ENCODE results near the gene PRSS48.

Gene PRSS48

GRCh38 chr4:151291485-151291884, 14.5 kb downstream of the PRSS48 start:
- no peak for TF ChIP-seq CTCF (IDR thresholded peaks at IDR 0.05; ENCODE audit: low read depth, low read length, missing control alignments)
- H3K4me3 ChIP-seq (ENCODE audit: low read depth, low read length) = no peak overlapping the region
- no peak for DNase-seq (ENCODE audit: low read depth)

- TF ChIP-seq CTCF (IDR thresholded peaks at IDR 0.05; ENCODE audit: low read depth, low read length, missing control alignments) = no peak
- DNase-seq (ENCODE audit: low read depth) = no peak
- no peak overlapping the region for H3K4me3 ChIP-seq (ENCODE audit: low read depth, low read length)
Observed at GRCh38 chr4:151292038-151292437, 15.1 kb downstream of the PRSS48 start.

- no peak for TF ChIP-seq CTCF (IDR thresholded peaks at IDR 0.05; ENCODE audit: low read depth, low read length, missing control alignments)
- DNase-seq (ENCODE audit: low read depth) = no peak
- H3K4me3 ChIP-seq (ENCODE audit: low read depth, low read length) = no peak overlapping the region
Observed at GRCh38 chr4:151294833-151295496, 18.0 kb downstream of the PRSS48 start.

GRCh38 chr4:151296227-151296626, 19.3 kb downstream of the PRSS48 start:
- no peak for TF ChIP-seq CTCF (IDR thresholded peaks at IDR 0.05; ENCODE audit: low read depth, low read length, missing control alignments)
- DNase-seq (ENCODE audit: low read depth) = no peak
- no peak overlapping the region for H3K4me3 ChIP-seq (ENCODE audit: low read depth, low read length)

DNA sequence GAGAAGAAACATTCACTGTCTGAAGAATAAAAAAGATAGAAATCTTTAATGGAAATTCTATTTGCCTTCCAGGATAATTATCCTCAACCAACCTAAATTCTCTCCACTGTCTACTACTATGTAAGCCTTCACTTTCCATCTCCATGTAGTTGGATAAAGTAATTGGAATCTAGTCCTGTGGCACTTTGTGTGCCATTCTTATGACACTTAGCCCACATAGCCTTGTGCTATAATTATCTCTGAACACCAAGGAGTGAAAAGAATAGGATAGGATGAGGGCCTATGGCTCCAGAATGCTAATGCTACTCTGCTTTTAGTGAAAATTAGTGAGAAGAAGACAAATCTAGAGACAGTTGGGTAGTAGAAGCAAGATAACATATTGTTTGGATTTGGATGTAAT, 20.2 kb downstream of the PRSS48 start:
- TF ChIP-seq CTCF (IDR thresholded peaks at IDR 0.05; ENCODE audit: low read depth, low read length, missing control alignments) = no peak

DNA sequence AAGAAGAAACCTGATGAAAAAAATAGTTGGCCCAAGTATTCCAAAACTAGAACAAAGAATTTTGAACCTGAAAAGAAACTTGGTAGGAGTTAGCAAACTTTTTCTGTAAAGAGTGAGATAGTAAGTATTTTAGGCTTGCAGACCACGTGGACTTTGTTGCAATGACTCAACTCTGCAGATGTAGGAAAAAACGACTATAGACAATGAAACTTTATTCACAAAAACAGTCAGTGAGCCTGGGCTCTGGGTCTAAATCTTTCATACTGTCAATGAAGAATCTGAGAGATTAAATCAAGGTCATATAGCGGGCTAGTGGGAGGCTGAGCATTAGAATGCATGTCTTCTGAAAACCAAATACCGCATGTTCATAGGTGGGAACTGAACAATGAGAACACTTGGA, 25.5 kb downstream of the PRSS48 start:
- H3K4me3 ChIP-seq (ENCODE audit: low read depth, low read length) = no peak overlapping the region
- no peak for DNase-seq (ENCODE audit: low read depth)
- TF ChIP-seq CTCF (IDR thresholded peaks at IDR 0.05; ENCODE audit: low read depth, low read length, missing control alignments) = no peak

More for the DNA sequence above, 20.2 kb downstream of the PRSS48 start:
- DNase-seq (ENCODE audit: low read depth) = no peak
- H3K4me3 ChIP-seq (ENCODE audit: low read depth, low read length) = no peak overlapping the region

- no peak overlapping the region for H3K4me3 ChIP-seq (ENCODE audit: low read depth, low read length)
- DNase-seq (ENCODE audit: low read depth) = no peak
- no peak for TF ChIP-seq CTCF (IDR thresholded peaks at IDR 0.05; ENCODE audit: low read depth, low read length, missing control alignments)
Observed at GRCh38 chr4:151304226-151304625, 27.3 kb downstream of the PRSS48 start.
